Activated gamma-delta T cell treated with anti-CD3 and anti-CD28 coated beads, Interleukin-2, amount 50 U/mL, for 16 hours (primary cell): ENCODE data around the gene TOGARAM1.

Experiments
- DNase-seq: peaks from one replicate; pipeline ENCODE4 v3.0.0-alpha.2; 2020; ENCODE audit warnings: low read depth

TOGARAM1 gene

GRCh38 chr14:44962334-44963043 is 499 bp downstream of the TOGARAM1 start:
- no peak for DNase-seq

GRCh38 chr14:44963044-44963528 is 1.1 kb downstream of the TOGARAM1 start:
- DNase-seq, result no peak

- no peak for DNase-seq
Measured at GRCh38 chr14:44963775-44964380, 1.9 kb downstream of the TOGARAM1 start.

DNA sequence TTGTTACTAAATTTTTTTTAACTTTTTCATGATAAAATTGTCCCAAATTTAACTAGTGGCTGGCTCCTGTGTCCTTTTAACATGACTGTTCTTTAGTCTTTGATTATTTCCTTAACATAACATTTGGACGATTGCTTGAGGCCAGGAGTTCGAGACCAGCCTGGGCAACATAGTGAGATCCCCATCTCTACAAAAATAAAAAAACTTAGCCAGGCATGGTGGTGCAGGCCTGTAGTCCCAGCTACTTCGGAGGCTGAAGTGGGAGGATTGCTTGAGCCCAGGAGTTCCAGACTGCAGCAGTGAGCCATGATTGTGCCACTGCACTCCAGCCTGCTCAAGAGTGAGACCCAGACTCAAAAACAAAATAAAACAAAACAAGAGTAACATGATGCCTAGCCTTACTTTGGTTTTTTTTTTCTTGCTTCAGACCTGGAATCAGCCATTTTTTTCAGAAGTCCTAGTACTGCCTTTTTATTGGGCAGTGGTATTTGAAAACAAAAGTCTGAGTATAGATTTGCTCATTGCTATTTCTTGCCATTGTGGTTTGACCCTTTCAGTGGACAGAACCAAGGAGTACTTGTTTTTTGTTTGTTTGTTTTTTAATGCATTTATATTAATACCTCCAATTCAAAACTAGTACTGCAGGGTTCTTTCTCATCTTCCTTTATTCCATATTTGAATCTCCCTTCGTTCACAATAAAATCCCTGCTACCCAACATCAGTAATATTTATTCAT is 4.8 kb downstream of the TOGARAM1 start:
- no peak for DNase-seq

DNA sequence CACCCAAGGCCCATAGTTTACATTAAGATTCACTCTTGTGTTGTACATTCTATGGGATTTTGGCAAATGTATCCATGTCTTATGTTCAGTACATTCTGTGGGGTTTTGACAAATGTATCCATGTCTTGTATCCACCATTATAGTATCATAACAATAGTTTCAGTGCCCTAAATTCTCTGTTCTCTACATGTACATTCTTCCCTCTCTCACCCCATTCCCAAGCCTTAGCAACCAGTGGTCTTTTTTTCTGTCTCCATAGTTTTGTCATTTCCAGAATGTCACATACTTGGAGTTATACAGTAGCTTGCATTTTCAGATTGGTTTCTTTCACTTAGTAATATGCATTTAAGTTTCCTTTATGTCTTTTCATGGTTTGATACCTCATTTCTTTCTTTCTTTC is 6.7 kb downstream of the TOGARAM1 start:
- DNase-seq, result no peak

DNA sequence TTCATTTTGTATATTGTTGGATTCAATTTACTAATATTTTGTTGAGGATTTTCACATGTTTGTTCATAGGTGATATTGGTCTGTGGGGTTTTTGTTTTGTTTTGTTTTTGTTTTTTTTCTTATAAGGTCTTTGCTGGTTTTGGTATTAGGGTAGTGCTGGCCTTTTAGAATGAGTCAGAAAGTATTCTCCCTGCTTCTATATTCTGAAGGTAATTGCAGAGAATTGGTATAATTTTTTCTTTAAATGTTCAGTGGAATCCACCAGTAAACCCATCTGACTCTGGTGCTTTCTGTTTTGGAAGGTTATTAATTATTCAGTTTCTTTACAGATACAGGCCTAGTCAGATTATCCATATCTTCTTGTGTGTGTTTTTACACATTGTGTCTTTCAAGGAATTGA is 8.9 kb downstream of the TOGARAM1 start:
- DNase-seq, result no peak

GRCh38 chr14:44971459-44971858 is 9.5 kb downstream of the TOGARAM1 start:
- no peak for DNase-seq

DNA sequence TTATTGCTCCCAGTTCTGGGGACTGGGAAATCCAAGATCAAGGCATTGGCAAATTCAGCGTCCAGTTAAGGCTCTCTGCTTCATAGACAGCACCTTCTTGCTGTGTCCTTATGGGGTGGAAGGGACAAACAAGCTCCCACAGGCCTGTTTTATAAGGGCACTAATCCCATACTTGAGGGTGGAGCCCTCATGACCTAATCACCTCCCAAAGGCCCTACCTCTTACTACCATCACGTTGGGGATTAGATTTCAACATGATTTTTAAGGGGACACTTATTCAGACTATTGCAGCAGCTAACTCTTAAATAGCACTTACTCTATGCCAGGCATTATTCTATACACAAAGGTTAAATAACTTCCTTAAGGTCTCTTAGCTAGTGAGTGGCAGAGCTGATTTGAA is 17.3 kb downstream of the TOGARAM1 start:
- DNase-seq, result no peak

GRCh38 chr14:44979740-44980356 is 17.9 kb downstream of the TOGARAM1 start:
- no peak for DNase-seq

GRCh38 chr14:44981198-44981597 is 19.2 kb downstream of the TOGARAM1 start:
- DNase-seq, result no peak

DNA sequence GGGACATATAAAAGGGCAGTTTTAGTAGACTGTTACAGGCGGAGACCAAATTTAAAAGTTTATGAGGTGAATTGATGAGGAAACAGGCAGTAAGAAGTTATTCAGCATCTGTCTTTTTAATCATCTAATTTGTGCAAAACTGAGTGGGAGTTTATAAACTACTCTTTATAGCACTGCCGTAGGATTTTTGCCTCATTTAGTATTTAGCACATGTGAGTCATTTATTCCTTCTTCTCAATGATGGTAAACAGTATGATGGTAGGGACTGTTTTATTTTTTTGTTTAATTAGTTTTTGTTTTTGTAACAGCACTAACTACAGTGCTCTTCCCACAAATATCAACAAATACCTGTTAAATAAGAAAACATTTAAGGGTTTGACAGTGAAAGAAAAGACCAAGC is 20.6 kb downstream of the TOGARAM1 start:
- DNase-seq, result no peak

- no peak for DNase-seq
Measured at GRCh38 chr14:44988694-44989093, 26.7 kb downstream of the TOGARAM1 start.

DNA sequence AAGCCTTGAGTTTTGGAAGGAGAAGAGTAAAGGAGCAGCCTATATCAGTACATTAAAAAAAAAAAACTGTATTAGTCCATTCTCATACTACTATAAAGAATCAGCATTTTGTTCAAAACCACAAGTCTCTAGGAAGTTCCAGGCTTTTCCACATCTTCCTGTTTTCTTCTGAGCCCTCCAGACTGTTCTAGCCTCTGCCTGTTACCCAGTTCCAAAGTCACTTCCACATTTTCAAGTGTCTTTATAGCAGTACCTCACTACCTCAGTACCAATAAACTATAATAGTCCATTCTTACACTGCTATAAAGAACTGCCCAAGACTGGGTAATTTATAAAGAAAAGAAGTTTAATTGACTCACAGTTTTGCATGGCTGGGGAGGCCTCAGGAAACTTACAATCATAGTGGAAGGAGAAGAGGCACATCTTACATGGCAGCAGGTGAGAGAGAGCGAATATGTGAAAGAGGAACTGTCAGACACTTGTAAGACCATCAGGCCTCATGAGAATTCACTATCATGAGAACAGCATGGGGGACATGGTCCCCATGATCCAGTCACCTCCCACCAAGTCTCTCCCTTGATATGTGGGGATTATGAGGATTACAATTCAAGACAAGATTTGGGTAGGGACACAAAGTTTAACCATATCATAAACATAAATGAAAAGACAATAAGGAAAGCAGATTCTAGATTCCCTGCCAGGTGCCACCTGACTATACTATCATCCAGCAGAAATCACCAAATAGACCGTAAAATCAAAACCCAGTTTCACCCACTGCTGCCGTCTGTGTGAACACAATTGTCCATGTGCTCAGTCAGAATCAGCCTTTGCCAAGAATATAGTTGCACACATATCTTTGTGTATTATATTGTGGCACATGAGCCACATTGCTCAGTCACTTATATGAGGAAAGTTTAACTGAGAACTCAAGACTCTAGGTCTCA is 27.8 kb downstream of the TOGARAM1 start:
- DNase-seq, result no peak

- DNase-seq, result no peak
Measured at GRCh38 chr14:44990533-44990932, 28.5 kb downstream of the TOGARAM1 start.

DNA sequence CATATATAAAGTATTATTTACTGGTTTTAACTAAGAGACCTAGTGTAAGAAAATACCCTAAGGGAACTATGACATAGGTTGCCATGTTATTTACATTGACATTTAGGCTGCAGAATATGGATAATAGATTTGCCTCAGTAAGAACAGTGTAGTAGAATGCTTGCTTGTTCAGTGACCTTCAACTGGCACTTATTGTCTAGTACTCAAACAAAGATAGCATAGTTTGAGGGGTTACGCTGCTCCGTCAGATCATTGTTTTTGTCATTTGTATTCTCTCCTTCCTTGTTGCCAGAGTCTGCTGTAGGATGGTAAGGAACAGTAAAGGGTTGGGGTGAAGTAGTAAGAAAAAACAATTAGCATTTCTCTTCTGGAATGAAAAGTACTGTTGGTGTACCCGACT is 33.2 kb downstream of the TOGARAM1 start:
- no peak for DNase-seq

- no peak for DNase-seq
Measured at GRCh38 chr14:44995770-44996294, 33.8 kb downstream of the TOGARAM1 start.

- DNase-seq, result no peak
Measured at GRCh38 chr14:45003924-45004323, 41.9 kb downstream of the TOGARAM1 start.

- DNase-seq, result no peak
Measured at GRCh38 chr14:45015133-45015532, 53.1 kb downstream of the TOGARAM1 start.

GRCh38 chr14:45028107-45028626 is 66.2 kb downstream of the TOGARAM1 start:
- DNase-seq, result no peak

GRCh38 chr14:45034730-45035129 is 72.7 kb downstream of the TOGARAM1 start:
- no peak for DNase-seq

DNA sequence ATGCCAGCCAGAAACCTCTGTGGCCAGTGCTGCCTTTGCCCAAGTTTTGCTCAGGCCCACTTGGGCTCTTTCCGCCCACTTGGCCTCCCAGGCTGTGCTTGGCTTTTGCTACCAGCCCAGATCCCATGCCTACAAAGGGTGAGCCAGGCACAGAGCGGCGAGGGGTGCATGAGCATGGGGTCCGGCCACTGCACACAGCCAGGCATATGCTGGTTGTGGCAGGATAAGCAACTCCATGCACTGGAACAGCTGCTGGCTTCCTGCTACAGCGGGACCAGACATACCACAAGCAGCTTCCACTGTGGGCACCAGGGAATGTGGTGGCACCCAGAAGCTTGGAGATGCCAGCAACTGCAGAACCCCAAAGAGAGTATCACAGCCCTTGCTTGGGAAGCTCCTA is 76.3 kb downstream of the TOGARAM1 start:
- no peak for DNase-seq
